Omental fat pad (tissue), 4 donors: Measurements from ENCODE around the gene RALGPS1. TPM values are rescaled to one million over a fixed set of nuclear protein-coding genes. Genes with fewer than 3 reads are reported as not detected.

Experiments
- ATAC-seq: fragments of 150-250 bp; one replicate; pipeline ENCODE4 v1.9.1; 2016; ENCODE audit warnings: mild to moderate bottlenecking, moderate library complexity; ENCODE audit not compliant: low FRiP score
- DNase-seq: peaks from one replicate; pipeline ENCODE4 v3.0.0-alpha.2; 2019; ENCODE audit warnings: low spot score
- total RNA-seq, 4 donors: library from RNA; depleted of rRNA; stranded (reverse); fragments of >200 nt; gene quantifications; one replicate each; pipeline ENCODE4 v1.1.0, GENCODE V29; 2016
- TF ChIP-seq, protein P1 (sequence below), 3 donors: fragments of 450-650 bp; IDR thresholded peaks; one replicate each; pipeline ENCODE4 v1.5.1; 2016 to 2017; ENCODE audit warnings: antibody characterized with exemption in 3 of 3, mild to moderate bottlenecking in 3 of 3, moderate library complexity in 2 of 3

The RALGPS1 gene
- total RNA-seq, 4 donors from 2014 or later, result 4.0 to 15.3 (median 4.8) TPM

DNA sequence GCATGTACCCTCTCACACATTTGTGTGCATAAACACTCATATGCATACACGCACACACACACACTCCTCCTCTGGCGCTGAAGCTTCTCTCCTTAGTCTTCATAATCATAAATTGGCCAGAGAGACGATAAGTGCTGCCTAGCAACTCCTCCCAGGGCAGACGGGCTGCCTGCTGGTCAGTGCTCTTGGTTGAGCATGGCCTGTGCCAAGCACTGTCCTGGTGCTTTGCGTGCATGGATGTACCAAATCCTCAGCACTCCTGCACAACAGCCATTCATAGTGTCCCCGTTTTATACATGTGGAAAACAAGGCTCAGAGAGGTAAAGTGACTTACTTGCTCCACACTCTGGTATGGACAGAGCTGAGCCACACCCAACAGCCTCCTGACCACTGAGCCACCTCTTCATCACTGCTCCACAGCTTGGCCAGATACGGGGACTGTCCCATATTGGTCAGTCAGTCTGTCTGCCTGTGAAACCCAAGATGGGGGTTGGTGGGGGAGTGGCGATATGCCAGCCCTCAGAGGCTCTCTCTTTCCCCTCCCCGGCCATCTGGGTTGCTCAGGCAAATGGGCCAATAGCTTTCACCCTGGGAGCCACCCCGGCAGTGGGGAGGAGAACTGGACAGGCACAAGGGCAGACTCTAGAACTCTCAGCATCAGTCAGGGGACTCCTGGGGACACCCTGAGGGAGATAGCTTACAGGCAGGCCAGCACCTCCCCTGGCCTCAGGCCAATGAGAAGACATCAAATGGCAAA is 285.7 kb downstream of the RALGPS1 start:
- no peak for ATAC-seq
- no peak for DNase-seq
- TF ChIP-seq, protein P1, sequence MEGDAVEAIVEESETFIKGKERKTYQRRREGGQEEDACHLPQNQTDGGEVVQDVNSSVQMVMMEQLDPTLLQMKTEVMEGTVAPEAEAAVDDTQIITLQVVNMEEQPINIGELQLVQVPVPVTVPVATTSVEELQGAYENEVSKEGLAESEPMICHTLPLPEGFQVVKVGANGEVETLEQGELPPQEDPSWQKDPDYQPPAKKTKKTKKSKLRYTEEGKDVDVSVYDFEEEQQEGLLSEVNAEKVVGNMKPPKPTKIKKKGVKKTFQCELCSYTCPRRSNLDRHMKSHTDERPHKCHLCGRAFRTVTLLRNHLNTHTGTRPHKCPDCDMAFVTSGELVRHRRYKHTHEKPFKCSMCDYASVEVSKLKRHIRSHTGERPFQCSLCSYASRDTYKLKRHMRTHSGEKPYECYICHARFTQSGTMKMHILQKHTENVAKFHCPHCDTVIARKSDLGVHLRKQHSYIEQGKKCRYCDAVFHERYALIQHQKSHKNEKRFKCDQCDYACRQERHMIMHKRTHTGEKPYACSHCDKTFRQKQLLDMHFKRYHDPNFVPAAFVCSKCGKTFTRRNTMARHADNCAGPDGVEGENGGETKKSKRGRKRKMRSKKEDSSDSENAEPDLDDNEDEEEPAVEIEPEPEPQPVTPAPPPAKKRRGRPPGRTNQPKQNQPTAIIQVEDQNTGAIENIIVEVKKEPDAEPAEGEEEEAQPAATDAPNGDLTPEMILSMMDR (IDR thresholded peaks at IDR 0.05), result no peak

DNA sequence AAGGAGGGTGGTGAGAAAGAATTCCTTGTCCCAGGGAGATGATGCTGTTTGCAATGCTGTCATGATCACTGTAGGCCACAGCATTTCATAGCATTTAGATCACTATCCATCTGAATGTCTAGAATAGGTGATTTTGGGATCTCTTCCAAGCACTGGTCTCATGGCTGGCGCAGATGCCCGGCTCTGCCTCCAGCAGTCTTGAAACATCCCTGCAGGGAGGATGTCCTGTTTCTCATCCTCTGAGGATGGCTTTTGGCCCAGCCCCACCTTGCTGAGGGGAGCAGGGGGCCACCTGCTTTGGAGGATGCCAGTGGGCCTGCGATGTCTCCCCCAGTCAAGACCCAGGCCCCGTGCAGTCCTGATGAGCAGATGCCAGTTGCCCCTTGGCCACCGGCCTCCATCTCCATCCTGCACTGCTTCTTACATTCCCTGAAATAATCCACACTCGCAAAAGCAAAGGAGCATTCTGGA is 286.5 kb downstream of the RALGPS1 start:
- ATAC-seq (no peak), DNase-seq (no peak)
- TF ChIP-seq, protein P1 (IDR thresholded peaks at IDR 0.05), result no peak

DNA sequence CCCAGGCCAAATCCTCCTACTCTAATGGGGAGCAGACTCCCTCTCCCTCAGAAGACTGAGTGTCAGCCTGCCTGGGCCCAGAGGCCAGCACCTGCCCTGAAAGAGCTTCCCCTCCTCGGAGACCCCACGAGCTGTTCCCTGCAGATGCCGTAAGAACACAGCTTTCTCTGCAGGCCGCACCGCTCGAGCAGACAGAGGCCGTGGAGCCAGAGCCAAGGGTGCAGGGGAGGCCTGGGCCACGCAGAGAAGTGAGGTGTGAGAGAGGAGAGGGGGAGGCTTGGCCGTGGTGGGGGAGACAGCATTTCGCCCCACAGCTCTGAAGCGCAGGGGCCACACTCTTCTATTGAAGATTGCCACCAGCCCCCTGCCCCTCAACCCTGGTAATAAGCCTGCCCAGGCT is 287.1 kb downstream of the RALGPS1 start:
- TF ChIP-seq, protein P1 (IDR thresholded peaks at IDR 0.05), result no peak
- ATAC-seq (no peak), DNase-seq (no peak)

DNA sequence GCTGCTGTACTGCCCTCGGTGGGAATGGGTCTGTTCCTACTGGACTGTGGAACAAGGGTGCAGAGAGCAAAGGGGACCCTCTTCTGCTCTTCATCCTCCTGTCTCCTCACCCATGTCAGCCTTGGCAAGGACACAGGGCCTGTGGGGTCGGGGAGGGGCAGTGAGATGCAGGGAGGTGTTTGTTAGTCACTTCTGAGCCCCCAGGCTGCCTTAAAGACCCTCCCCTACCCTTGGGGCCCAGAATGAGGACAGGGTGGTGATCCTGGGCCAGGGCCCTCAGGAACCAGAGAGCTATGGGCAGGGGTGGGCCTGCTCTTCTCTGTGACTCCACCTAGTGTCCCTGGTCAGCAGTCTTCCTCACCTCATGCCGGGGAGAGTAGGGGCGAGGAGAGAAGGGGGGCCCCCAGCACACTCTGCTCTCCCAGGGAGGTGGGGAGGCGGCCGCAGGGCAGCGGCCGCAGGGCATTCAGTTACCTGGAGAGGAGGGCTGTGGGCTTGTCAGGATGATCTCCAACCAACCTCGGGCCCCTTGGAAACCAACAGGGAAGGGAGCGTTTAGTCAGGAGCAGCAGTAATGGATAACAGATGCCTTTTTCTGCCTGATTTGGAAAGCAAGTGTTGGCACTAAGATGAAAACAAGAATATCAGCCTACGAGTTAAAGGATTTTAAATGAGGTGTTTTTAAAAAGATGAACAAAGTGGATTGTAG is 288.0 kb downstream of the RALGPS1 start:
- no peak for DNase-seq
- TF ChIP-seq, protein P1 (IDR thresholded peaks at IDR 0.05), result no peak
- no peak for ATAC-seq

DNA sequence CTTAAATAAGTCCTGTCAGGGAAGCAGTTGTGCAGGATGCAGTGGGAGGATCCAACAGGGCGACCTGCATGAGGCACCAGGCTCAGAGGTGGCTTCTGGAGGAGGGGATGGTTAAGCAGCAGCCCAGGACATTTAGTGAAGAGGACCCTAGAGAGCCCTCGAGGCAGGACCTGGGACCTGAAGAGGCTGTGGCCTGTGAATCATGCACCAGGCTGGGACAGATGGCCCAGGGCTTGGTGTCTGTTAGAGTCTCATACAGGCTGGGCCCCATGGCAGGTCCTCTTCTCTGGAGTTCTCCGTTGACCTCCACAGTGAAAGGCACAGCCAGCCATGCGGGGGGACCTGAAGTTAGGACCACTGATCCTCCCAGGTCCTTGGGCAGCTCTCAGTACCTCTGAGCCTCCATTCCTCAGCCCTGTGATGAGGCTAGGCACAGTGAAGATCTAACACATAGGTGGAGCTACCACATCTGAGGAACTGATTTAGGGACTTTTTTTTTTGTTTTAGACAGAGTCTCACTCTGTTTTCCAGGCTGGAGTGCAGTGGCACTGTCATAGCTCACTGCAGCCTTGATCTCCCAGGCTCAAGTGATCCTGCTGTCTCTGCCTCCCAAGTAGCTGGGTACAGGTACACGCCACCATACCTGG is 289.2 kb downstream of the RALGPS1 start:
- ATAC-seq (no peak), DNase-seq (no peak)
- TF ChIP-seq, protein P1 (IDR thresholded peaks at IDR 0.05), result no peak

DNA sequence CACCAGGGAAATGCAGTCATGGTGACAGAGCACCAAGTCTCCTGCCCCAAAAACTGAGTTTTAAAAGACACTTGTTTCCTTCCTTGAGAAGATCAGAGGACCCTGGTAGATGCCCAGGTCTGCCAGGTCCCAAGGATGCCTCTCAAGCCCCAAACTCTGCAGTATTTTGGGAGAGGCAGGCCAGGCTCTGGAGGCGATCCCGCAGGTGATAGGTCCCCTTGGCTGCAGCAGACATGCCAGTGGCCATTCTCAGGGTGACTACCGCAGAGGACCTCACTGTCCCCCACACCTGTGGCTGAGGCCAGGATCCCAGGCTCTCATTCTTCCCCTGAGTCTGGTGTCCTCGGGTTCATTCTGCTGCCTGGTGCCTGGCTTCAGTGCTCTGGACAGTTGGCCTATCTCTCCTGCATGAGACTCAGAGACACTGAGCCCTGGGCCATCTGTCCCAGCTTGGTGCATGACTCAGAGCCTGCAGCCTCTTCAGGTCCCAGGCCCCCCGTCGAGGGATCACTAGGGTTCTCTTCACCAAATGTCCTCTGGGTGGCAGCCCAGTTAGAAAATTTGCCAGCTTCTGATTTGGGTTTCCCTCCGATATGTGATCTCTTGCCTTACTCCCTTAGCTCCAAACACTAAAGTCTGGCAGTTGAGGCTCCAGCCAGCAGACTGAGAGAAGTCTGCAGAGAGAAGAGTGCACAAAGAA is 290.3 kb downstream of the RALGPS1 start:
- ATAC-seq, result no peak

More for the DNA sequence above, 290.3 kb downstream of the RALGPS1 start:
- TF ChIP-seq, protein P1 (IDR thresholded peaks at IDR 0.05), result no peak
- DNase-seq, result no peak
